PC-9 (cell line): ENCODE results near the gene LIPM. TPM values are rescaled to one million over a fixed set of nuclear protein-coding genes. Genes with fewer than 3 reads are reported as not detected.

ENCODE experiments used
- BruUV-seq: library from RNA; stranded (reverse); fragments of 400-500 nt; replicated peaks from 2 replicates; lab custom pipeline; 2021; lab: Mats Ljungman, UMichigan
- CTCF ChIA-PET: fragments of 300-600 bp; sonication (Branson Sonifier 250); formaldehyde crosslinking; loops from one replicate; lab custom pipeline; 2022; ENCODE audit warnings: antibody characterized with exemption; lab: Charles Lee
- POLR2A ChIA-PET: fragments of 300-600 bp; sonication (Branson Sonifier 250); formaldehyde crosslinking; loops from one replicate; lab custom pipeline; 2022; ENCODE audit warnings: antibody characterized with exemption; ENCODE audit not compliant: unreplicated experiment; lab: Charles Lee
- DNase-seq, 2 experiments: peaks; one replicate each; pipeline versions ENCODE4 v3.0.0 to v3.0.0-alpha.2; 2015 to 2022; ENCODE audit warnings: mixed read lengths in 1 of 2
- H2AFZ ChIP-seq: fragments of 200-600 bp; sonication (generic); 2 replicates; pipeline ENCODE4 v1.8.1; 2017; ENCODE audit warnings: antibody characterized with exemption
- H3F3A ChIP-seq: fragments of 200-600 bp; sonication (generic); 2 replicates; pipeline ENCODE4 v1.8.1; 2017; ENCODE audit warnings: antibody characterized with exemption, mild to moderate bottlenecking, low read depth; ENCODE audit not compliant: insufficient read depth
- H3K27ac ChIP-seq: fragments of 200-600 bp; sonication (generic); 2 replicates; pipeline ENCODE4 v1.6.1; 2016; ENCODE audit warnings: mixed run types
- H3K27me3 ChIP-seq: fragments of 200-600 bp; sonication (generic); 2 replicates; pipeline ENCODE4 v1.6.1; 2016; ENCODE audit warnings: low read depth, mixed run types; ENCODE audit not compliant: insufficient read depth
- H3K36me3 ChIP-seq: fragments of 200-600 bp; sonication (generic); 2 replicates; pipeline ENCODE4 v1.6.1; 2016; ENCODE audit warnings: low read depth, mixed run types
- H3K4me1 ChIP-seq: fragments of 200-600 bp; sonication (generic); replicated peaks from 2 replicates; pipeline ENCODE4 v1.6.1; 2016; ENCODE audit warnings: mixed run types; ENCODE audit not compliant: insufficient read depth
- H3K4me2 ChIP-seq: fragments of 200-600 bp; sonication (generic); 2 replicates; pipeline ENCODE4 v1.6.1; 2017; ENCODE audit warnings: mixed run types
- H3K4me3 ChIP-seq: fragments of 200-600 bp; sonication (generic); 2 replicates; pipeline ENCODE4 v1.6.1; 2016; ENCODE audit warnings: mixed run types
- H3K79me2 ChIP-seq: fragments of 200-600 bp; sonication (generic); 2 replicates; pipeline ENCODE4 v1.6.1; 2017; ENCODE audit warnings: low read depth, mixed run types
- H3K9me2 ChIP-seq: fragments of 200-600 bp; sonication (generic); 2 replicates; pipeline ENCODE4 v1.8.1; 2017; ENCODE audit warnings: mild to moderate bottlenecking; ENCODE audit not compliant: insufficient read depth
- H3K9me3 ChIP-seq: fragments of 200-600 bp; sonication (generic); 2 replicates; pipeline ENCODE4 v1.8.1; 2016; ENCODE audit warnings: low read depth; ENCODE audit not compliant: insufficient read depth
- H4K20me1 ChIP-seq: fragments of 200-600 bp; sonication (generic); 2 replicates; pipeline ENCODE4 v1.8.1; 2017; ENCODE audit not compliant: insufficient read depth
- CTCF ChIP-seq: fragments of 200-600 bp; sonication (generic); conservative IDR thresholded peaks from 2 replicates; pipeline ENCODE4 v1.6.1; 2017; ENCODE audit warnings: mixed run types, antibody characterized with exemption, mild to moderate bottlenecking, moderate library complexity
- EZH2 ChIP-seq: fragments of 200-600 bp; sonication (generic); IDR thresholded peaks from 2 replicates; pipeline ENCODE4 v1.8.0; 2017; ENCODE audit warnings: antibody characterized with exemption, low read depth
- intact Hi-C: fragments of 100-400 bp; cut with micrococcal nuclease; formaldehyde crosslinking; loops from one replicate; pipeline ENCODE4 v1.10.0; 2022; ENCODE audit not compliant: unreplicated experiment
- total RNA-seq: library from RNA; stranded (reverse); gene quantifications from 2 replicates; pipeline ENCODE4 v1.2.3, GENCODE V29; 2021

The LIPM gene
- total RNA-seq, 1 experiment from 2014 or later, result not detected

DNA sequence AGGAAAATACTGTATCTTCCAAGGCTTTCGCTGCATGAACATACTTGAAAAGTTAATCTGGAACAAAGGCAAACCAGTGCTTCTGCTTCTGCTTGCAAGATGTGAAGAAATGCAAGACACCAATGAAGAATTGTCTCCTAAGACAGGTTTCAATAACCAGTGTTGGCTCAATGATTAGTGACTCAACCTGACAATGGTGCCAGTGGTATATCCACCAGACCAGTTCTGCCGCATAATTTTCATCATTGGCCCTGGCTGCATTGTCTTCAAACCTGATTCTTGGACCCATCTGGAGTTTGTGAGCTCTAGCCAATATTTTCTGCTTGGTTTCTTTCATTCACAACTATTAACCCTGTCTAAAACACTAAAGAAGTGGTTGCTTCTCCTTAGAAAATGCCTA lies 63.9 kb downstream of the LIPM start:
- Histone ChIP-seq H3K9me2 (no peaks in the 10 kb centered on the region), H3K4me1 (peaks cover 16% of the 10 kb centered on the region; the same call in 1 of the 2 replicates), H3K9me3 (no peaks in the 10 kb centered on the region), H3K36me3 (no peaks in the 10 kb centered on the region), H3K27me3 (no peaks in the 10 kb centered on the region), H2AFZ (no peak overlapping the region), H3K4me3 (no peak overlapping the region), H4K20me1 (no peaks in the 10 kb centered on the region), H3K4me2 (peak overlapping the region; percentile 15; the same call in 1 of the 2 replicates), H3K79me2 (no peaks in the 10 kb centered on the region), H3F3A (no peaks in the 10 kb centered on the region), H3K27ac (no peak overlapping the region)
- BruUV-seq, result no TSS peak
- CTCF ChIA-PET, result no interaction called here
- intact Hi-C loops, result loop anchor here (1.0 to 2.0 kb wide), 2 partner anchors 8 to 16 kb away; partner anchors contain the start of gene ANKRD22
- DNase-seq, result peak; percentile 27 to 69
- POLR2A ChIA-PET, result no interaction called here
- no peak for TF ChIP-seq CTCF
- TF ChIP-seq EZH2, result no peak

GRCh38 chr10:88870089-88870488 lies 67.6 kb downstream of the LIPM start:
- no peak for DNase-seq
- TF ChIP-seq CTCF, result no peak
- TF ChIP-seq EZH2, result no peak
- ChIA-PET POLR2A (no interaction called here), CTCF (no interaction called here)
- intact Hi-C loops, result no loop called here
- H3K4me3 ChIP-seq, result no peak overlapping the region
- no peaks in the 10 kb centered on the region for H3K36me3 ChIP-seq
- no peaks in the 10 kb centered on the region for H3F3A ChIP-seq
- H2AFZ ChIP-seq, result no peak overlapping the region
- no peak overlapping the region for H3K27ac ChIP-seq
- H4K20me1 ChIP-seq, result no peaks in the 10 kb centered on the region
- no TSS peak for BruUV-seq
- H3K27me3 ChIP-seq, result no peaks in the 10 kb centered on the region
- H3K79me2 ChIP-seq, result no peaks in the 10 kb centered on the region
- H3K9me2 ChIP-seq, result no peaks in the 10 kb centered on the region
- H3K4me2 ChIP-seq, result no peak overlapping the region
- no peaks in the 10 kb centered on the region for H3K9me3 ChIP-seq
- H3K4me1 ChIP-seq, result peaks cover 16% of the 10 kb centered on the region; the same call in 1 of the 2 replicates

Other genes with a start within 250 kb of the LIPM start
- not detected in 2 replicates for gene RNLS, start 219.4 kb upstream of the LIPM start, total RNA-seq
- not detected in 2 replicates for gene LIPJ, start 216.0 kb upstream of the LIPM start, total RNA-seq
- gene LIPF, start 138.3 kb upstream of the LIPM start, total RNA-seq, result not detected in 2 replicates
- not detected in 2 replicates for gene LIPK, start 96.5 kb upstream of the LIPM start, total RNA-seq
- gene LIPN, start 42.7 kb upstream of the LIPM start, total RNA-seq, result not detected in 2 replicates
- gene ANKRD22, start 49.1 kb downstream of the LIPM start, total RNA-seq, result 3.8 and 4.9 TPM in 2 replicates
- 7.4 and 7.6 TPM in 2 replicates for gene STAMBPL1, start 77.5 kb downstream of the LIPM start, total RNA-seq
- gene ACTA2, start 150.0 kb downstream of the LIPM start, total RNA-seq, result 5.3 and 8.4 TPM in 2 replicates
- 7.6 and 8.5 TPM in 2 replicates for gene FAS, start 188.1 kb downstream of the LIPM start, total RNA-seq